VCaP (cell line): ENCODE measurements around the gene HEXB.
A peak's percentile ranks its signal among the peaks of the same experiment; 100 is the strongest.

Source experiments
- H3K27ac ChIP-seq: fragments of 450-650 bp; 2 replicates; pipeline ENCODE4 v1.5.1; 2017
- TF ChIP-seq, protein P1 (sequence below): fragments of 450-650 bp; conservative IDR thresholded peaks from 2 replicates; pipeline ENCODE4 v1.5.1; 2017; ENCODE audit warnings: mild to moderate bottlenecking, moderate library complexity

HEXB gene

DNA sequence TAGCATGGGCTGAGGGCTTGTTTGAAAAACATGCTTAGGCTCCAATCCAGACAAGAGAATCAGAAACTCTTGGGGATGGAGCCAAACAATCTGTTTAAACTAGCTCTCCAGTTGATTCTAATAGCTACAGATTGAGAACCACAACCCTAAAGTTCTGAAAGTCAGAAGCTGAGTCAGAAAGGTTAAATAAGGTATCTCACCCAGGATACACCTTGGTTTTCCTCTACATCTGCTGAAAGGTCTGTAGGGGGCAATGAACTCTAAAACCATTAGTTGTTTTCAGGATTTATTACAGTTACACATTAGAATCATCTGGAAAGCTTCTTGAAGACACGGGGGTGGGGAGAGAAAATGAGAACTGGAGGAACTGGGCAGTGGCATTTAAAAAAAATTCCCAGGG is 76.2 kb downstream of the HEXB start:
- TF ChIP-seq, protein P1, sequence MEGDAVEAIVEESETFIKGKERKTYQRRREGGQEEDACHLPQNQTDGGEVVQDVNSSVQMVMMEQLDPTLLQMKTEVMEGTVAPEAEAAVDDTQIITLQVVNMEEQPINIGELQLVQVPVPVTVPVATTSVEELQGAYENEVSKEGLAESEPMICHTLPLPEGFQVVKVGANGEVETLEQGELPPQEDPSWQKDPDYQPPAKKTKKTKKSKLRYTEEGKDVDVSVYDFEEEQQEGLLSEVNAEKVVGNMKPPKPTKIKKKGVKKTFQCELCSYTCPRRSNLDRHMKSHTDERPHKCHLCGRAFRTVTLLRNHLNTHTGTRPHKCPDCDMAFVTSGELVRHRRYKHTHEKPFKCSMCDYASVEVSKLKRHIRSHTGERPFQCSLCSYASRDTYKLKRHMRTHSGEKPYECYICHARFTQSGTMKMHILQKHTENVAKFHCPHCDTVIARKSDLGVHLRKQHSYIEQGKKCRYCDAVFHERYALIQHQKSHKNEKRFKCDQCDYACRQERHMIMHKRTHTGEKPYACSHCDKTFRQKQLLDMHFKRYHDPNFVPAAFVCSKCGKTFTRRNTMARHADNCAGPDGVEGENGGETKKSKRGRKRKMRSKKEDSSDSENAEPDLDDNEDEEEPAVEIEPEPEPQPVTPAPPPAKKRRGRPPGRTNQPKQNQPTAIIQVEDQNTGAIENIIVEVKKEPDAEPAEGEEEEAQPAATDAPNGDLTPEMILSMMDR = no peak
- no peak overlapping the region for H3K27ac ChIP-seq

DNA sequence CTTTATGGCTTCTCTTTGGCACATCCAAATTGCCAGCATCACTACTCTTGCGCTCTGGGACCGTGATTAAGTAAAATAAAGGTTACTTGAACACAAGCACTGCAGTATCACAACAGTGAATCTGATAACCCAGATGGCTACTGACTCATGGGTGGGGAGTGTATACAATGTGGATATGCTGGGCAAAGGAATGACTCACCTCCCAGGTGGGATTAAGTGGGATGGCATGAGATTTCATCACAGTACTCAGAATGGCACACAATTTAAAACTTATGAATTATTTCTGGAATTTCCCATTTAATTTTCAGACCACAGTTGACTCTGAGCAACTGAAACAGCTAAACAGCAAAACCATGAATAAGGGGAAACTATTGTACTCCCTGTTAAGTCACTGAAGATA is 77.6 kb downstream of the HEXB start:
- H3K27ac ChIP-seq = no peak overlapping the region
- TF ChIP-seq, protein P1 = no peak

DNA sequence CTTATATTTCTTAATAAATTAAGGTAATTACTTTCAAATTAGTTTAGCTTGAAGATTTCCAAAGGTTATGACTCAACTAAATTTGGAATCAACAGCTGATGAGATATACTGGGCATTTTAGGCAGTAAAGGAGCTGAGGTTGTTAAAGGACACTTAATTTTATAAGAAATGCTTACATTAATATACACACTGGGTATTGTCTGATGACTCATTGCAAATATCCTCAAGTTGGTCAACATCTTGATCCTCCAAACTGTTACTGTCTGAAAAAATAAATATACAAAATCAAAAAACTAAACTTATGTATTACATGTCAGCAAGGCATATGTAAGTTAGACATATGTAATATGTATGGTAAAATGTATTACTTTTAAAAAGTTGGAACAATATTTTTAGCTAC is 78.5 kb downstream of the HEXB start:
- no peak overlapping the region for H3K27ac ChIP-seq

DNA sequence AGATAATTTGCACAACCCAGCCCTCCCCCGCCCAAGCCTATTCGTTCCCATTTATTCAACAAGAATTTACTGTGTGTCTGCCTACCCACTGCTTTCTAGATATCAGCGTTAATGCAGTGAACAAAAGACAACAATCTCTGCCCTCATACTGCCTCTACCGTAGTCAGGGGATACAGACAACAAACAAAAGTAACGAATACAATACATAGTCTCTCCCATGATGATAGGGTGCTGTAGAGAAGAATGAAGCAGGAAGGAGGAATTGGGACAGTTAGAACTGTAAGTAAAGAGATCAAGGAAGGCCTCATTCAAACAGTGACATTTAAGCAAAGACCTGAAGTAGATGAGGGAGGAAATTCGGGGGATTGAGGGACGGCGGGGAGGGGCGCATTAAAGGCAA is 80.2 kb downstream of the HEXB start:
- TF ChIP-seq, protein P1 = no peak
- peak overlapping the region; percentile 81; the same call in 1 of the 2 replicates for H3K27ac ChIP-seq

More for the DNA sequence above, 78.5 kb downstream of the HEXB start:
- TF ChIP-seq, protein P1 = no peak

DNA sequence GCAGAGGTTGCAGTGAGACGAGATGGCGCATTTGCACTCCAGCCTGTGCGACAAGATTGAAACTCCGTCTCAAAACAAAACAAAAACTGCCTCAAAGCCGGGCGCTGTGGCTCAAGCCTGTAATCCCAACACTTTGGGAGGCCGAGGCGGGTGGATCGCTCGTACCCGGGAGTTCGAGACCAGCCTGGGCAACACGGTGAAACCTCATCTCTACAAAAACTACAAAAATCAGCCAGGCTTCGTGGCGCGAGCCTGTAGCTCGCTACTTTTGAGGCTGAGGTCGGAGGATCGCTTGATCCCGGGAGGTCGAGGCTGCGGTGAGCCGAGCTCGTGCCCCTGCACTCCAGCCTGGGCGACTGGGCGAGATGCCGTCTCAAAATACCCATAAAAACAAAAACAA is 80.9 kb downstream of the HEXB start:
- peak overlapping the region; percentile 81 for H3K27ac ChIP-seq
- TF ChIP-seq, protein P1 = no peak

DNA sequence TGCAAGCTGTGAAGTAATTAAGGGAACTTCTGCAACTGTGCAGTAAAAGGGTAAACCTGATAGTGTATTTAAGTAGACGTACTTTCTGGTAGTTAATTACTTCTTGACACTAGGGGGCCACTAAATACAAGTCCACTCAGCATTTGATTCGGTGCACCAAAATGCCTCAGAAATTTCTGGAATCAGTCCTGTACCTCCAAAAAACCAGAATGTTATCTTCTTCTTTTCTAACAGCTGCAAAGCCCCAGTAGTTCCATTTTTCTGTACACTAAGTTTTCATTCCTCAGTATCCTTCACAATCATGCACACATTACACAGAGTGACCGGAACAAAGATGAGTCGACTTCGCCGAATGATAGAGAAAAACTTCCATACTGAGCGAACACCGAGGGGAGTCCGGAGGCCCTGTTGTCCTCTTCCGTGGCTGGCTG is 81.4 kb downstream of the HEXB start:
- TF ChIP-seq, protein P1 = peak; percentile 70
- H3K27ac ChIP-seq = peak overlapping the region; percentile 81

DNA sequence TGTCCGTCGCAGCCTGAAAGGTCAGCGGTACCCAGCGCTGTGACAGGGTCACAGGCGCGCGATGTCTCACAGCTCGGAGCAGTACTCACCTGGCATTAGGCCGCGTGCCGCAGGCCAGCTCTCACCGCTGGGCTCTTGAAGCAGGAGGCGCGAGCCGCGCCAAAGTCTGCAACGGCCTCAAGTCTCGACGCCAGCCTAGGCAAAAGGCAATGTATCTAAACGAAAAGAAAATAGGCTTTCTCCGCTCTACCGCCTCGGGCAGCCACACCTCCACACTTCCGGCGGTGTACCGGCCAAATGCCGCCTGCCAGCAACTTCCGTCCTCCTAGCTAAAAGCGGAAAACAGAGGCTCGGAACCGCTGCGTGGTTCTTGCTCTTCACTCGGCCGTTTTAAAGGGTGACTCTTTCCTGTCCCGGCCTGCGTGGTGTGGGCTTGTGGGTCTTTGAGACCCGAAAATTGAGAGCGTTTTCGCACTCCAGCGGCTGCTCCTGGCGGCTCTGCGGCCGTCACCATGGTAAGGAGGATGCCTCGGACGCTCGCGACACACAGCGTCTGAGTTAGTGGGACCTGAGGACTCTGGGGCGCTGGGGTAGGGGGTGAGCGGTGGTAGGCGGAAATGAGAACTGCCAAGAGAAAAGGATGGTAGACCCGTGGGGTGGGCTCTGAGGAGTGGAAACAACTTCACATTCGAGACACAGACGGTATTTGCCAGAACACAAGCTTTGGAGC is 82.0 kb downstream of the HEXB start, which contains the start of the genes GFM2 and NSA2:
TSS of gene GFM2 (minus strand) at position 269 of the 730 bp plus-strand sequence. CDS start 3,375 bp downstream, outside the sequence.
TSS of gene NSA2 (plus strand) at position 401 of the 730 bp plus-strand sequence. CDS start at position 513, 112 bp downstream.
- TF ChIP-seq, protein P1 = no peak
- peak within 1 kb of the TSS; percentile 81 for H3K27ac ChIP-seq
